Non-pigmented ciliary epithelial cell (primary cell): ENCODE data around the gene CCT6B.

ENCODE experiments used
- DNase-seq: peaks from one replicate; pipeline ENCODE4 v3.0.0-alpha.2; 2010; ENCODE audit warnings: low read depth

Gene CCT6B

DNA sequence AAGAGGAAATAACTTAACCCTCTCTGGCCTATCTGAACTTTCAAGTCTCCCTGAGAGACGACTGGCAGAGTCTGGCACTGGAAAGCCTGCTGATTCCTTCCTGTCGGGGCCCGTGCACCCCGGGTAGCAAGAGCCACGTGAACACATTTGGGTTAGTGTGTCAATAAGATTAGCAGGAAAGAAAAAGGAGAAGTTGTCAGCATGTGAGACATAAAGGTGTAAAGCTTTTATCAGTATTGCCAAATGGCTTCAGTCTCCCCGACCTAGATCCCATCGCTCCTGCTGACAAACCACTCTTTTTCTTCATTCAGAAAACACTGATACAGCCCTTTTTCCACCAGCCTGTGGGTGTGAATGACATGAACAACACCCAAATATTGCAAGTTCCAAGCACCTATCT lies 74.4 kb downstream of the CCT6B start:
- no peak for DNase-seq

DNA sequence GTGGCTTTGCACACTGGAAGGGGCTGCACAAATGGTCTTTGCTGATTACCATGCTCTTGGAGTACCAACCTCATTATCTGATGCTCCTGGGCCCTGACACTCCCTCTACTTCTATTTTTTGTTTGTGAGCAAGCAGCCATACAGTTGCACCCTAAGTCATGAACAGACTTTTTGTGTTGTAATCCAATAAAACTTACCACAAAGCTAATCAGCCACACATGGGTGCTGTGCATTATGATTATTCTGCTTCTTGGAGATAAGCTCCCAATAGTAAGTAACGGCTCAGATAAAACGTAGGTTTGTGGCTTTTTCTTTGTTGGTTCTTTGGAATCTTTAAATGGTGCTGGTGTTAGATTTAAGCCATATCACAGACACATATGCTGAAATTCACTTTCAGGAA lies 76.2 kb downstream of the CCT6B start:
- no peak for DNase-seq

DNA sequence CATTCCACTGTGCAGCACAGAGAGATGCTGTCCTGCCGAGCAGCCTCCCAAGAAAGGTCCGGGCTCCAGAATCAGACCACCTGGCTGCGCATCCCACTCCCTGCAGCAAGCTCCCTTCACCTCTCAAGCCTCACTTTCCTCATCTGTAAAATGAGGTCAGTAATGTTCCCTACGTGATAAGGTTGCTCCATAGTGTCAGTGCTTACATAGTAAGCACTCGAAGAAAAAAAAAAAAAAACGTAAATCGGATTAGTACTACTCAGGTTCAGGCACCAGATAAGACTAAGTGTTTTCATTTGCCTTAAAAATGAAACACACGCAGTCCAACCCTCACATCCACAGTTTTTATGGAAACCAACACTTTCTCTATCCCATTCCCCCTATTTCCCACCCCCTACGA lies 76.7 kb downstream of the CCT6B start:
- no peak for DNase-seq

DNA sequence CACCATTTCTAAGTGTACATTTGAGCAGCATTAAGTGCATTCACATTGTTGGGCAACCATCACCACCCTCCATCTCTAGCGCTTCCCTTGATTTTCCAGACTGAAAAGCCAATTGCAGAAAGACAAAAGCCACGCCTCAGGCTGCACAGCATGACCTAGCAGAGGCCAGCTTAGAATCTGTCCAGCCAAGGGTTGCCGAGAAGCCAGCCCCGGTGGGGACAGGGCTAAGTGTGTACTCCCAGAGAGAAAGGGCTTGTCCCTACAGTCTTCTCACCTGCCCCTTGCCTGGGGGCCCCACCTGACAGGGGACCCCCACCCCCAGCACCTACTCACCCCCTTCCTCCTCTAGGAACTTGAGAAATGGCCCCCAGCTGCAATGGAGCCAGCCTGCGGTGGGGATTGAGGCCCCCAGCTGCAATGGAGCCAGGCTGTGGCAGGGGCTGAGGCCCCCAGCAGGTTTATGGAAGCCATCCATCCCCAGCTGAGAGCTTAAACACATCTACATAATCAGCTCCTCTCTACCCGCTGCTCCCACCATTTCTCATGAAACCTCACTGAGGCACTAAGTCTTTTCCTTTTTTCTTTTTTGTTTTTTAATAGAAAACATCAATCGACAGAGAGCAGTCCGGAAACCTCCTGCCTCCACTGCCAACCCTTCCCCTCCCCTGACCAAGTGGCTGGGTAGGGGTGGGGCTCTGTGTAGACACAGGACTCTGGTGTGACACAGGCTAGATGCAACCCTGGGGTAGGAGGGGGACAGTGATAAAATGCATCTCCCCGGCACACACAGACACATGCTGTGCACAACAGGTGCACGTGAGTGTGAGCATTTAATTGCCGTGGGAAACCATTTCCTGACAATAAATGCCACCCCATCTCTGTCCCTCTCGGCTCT lies 77.9 kb downstream of the CCT6B start:
- DNase-seq: no peak

DNA sequence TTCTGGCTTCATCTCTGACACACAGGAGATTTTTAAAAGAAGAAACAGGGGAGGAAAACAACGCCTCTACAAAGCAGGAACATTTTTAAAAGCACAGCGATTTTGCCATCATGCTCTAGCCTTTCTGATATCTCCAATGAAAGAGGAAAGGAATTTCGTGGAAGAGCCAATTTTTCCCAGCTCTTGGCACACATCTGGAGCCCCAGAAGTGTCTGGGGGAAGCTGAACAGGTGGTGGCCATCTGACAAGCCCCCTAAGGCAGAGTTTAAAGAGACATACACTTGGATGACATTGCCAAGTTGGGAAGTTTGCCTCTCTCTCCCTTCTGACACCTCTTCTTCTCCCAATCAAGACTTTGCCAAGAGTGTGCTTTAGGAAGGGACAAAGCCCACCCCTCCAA lies 82.1 kb downstream of the CCT6B start:
- DNase-seq: no peak
